Limb (tissue), 2 donors: ENCODE data around the gene SLC20A1.
"Not testable (repeated sequence)": the region's sequence is repeated elsewhere in the genome, so short reads cannot be mapped to it uniquely, and the experiment has no call there.

ENCODE experiments used
- DNase-seq, 2 donors: peaks; one replicate each; pipeline ENCODE4 v3.0.0-alpha.2; 2016; ENCODE audit errors: extremely low spot score in 2 of 2

Gene SLC20A1

GRCh38 chr2:112645310-112646101 is at the start of gene SLC20A1:
SLC20A1 (plus strand) TSS chr2:112645939; CDS start chr2:112646829, 890 bp downstream.
- DNase-seq = peak; percentile 92 to 96

- no peak for DNase-seq
Measured at GRCh38 chr2:112597537-112598322, 48.0 kb upstream of the SLC20A1 start.

- no peak for DNase-seq
Measured at GRCh38 chr2:112600634-112601033, 45.1 kb upstream of the SLC20A1 start.

- no peak for DNase-seq
Measured at GRCh38 chr2:112601754-112602153, 44.0 kb upstream of the SLC20A1 start.

- DNase-seq = no peak
Measured at GRCh38 chr2:112602917-112603316, 42.8 kb upstream of the SLC20A1 start.

GRCh38 chr2:112603731-112604130 is 42.0 kb upstream of the SLC20A1 start:
- no peak for DNase-seq

- no peak for DNase-seq
Measured at GRCh38 chr2:112604952-112605351, 40.8 kb upstream of the SLC20A1 start.

GRCh38 chr2:112605926-112606325 is 39.8 kb upstream of the SLC20A1 start:
- no peak for DNase-seq

- no peak for DNase-seq
Measured at GRCh38 chr2:112606547-112606946, 39.2 kb upstream of the SLC20A1 start.

GRCh38 chr2:112607680-112608438 is 37.9 kb upstream of the SLC20A1 start:
- DNase-seq = no peak

- DNase-seq = not testable (repeated sequence)
Measured at GRCh38 chr2:112609320-112609719, 36.4 kb upstream of the SLC20A1 start.

- not testable (repeated sequence) for DNase-seq
Measured at GRCh38 chr2:112612283-112612682, 33.5 kb upstream of the SLC20A1 start.

- peak in 1 of 2 donors; percentile 44 for DNase-seq
Measured at GRCh38 chr2:112614201-112614840, 31.4 kb upstream of the SLC20A1 start.

GRCh38 chr2:112615051-112615450 is 30.7 kb upstream of the SLC20A1 start:
- DNase-seq = no peak

- not testable (repeated sequence) for DNase-seq
Measured at GRCh38 chr2:112615798-112616197, 29.9 kb upstream of the SLC20A1 start.

- DNase-seq = no peak
Measured at GRCh38 chr2:112618383-112618782, 27.4 kb upstream of the SLC20A1 start.

GRCh38 chr2:112621790-112622527 is 23.8 kb upstream of the SLC20A1 start:
- no peak for DNase-seq

- DNase-seq = no peak
Measured at GRCh38 chr2:112622528-112622849, 23.2 kb upstream of the SLC20A1 start.

GRCh38 chr2:112623913-112624777 is 21.6 kb upstream of the SLC20A1 start:
- DNase-seq = no peak
